DLD1 (cell line): ENCODE measurements around the gene YJEFN3.

Source experiments
- in situ Hi-C: cut with HindIII; loops from 2 replicates; pipeline ENCODE4 v1.10.0; 2017; ENCODE audit warnings: low sequenced_read_pairs

Gene YJEFN3

DNA sequence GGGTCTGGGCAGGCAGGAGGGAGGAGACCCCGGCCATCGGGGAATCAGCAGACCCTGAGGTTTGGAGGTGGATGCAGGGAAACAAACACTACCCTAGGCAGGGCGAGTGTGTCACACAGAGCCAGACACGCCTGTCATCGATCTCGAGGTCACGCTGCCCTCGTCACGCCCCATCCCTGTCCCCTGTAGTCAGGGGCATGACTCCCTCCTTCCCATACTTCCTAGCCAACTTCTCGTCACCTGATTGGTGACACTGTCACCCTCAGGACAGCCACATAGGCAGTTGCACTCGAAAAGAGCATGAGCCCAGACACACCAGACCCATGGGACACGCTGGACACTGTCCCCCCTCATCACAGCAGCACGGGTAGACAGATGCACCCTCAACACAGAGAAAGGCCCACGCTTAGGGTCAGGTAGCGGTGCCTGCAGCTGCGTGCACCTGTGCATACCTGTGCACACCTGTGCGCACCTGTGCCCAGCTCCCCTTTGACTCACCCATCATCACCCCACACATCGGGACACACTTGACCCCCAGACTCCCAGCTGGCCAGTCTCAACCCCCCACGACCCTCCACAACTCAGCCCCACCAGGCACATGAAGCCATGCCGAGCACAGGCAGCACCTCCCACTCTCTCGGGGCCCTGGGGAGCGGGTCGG lies 21.2 kb downstream of the YJEFN3 start:
- in situ Hi-C loops: no loop called here

DNA sequence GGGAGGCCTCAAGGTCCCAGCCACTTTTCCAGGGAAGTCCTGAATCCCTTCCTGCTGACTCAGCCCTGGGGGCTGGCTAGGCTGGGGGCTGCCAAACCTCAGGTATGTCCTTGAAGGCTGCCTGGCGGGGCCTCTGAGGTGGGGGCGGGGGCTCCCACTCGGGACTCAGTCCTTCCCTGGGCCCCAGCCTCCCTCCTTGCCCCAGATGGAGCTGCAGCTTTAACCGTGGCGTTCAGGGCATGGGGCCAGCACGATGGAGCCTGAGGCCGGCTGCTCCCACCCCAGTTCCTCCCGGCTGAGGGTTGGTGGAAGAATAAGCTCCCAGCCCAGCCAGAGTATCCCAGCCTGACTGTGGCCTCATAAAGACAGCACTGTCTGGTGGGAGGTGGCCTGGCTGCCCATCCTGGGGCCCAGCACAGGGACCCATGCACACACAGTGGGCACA lies 21.8 kb downstream of the YJEFN3 start:
- in situ Hi-C loops: no loop called here

- in situ Hi-C loops: no loop called here
Measured at GRCh38 chr19:19550972-19551852, 22.5 kb downstream of the YJEFN3 start.

GRCh38 chr19:19551853-19552192 lies 23.1 kb downstream of the YJEFN3 start:
- in situ Hi-C loops: no loop called here

- in situ Hi-C loops: no loop called here
Measured at GRCh38 chr19:19552798-19553197, 24.1 kb downstream of the YJEFN3 start.

DNA sequence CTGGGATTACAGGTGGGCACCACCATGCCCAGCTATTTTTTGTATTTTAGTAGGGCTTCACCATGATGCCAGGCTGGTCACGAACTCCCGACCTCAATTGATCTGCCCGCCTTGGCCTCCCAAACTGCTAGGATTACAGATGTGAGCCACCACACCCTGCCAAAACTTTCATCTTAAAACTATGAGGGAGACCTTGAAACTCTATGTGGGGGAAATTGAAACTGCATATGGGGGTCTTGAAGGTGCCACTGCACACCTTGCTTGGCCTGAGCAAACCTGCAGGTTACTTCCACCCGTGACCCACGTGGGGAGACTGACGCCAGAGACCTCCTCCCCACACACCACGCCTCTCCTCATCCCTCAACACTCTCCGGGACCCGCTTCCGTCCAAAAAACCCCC lies 25.0 kb downstream of the YJEFN3 start:
- in situ Hi-C loops: no loop called here

DNA sequence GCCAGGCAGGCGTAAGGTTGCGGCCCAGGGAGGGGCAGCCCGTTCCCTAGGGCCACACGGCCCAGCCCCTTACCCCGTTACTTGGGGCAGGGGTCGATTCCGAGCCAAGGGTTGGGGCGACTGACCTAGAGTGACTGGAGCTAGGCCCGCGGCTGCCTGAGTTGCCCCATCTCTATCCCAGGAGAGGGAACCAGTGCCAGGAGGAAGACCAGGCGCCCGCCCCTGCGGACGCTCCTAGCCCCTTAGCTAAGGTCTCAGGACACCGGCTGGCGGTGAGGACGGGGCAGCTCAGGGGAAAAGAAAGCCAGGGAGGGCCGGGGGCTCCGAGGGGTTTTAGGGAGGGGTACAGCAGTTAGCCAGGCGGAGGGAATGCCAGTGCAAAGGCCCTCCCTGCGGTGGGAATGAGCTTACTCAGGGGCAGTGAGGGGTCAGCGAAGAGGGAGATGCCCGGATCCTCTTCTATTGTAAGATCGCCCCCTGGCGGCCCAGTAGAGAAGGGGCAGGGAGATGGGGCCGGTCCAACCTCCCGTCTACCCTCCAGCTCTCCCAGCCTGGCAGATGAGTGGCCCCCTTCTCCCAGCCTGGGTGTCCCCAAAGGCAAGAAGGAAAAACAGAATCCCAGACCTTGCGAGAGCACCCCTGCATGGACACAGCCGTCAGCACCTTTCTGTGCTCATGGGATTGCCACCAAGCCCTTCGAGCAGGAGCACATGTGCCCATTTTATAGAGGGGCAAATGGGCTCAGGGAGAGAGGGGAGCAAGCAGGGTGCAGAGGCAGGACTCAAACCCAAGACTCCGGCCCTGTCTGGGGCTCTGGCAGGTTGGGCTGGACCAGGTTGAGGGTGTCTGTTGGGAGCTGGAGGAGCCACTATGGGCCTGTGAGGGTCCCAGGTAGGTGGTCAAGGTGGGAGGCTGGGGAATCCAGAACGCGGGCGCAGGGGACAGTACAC lies 25.6 kb downstream of the YJEFN3 start:
- in situ Hi-C loops: no loop called here

DNA sequence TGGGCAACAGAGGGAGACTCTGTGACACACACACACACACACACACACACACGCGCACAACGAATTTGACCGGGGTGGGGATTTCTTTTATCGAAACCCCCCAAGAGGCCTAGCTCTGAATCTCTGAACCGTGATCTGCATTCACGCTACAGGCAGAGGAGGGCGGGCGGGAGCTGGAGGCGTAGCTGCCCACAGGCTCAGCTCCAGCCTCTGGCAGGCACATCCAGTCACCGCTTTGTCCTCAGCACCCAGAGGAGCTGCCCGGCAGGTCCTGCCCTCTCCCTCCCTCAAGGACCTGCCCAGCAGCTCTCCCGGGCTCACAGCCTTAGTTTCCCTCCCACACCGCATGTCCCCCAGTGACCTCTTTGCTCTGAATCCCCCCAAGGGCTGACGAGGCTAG lies 29.3 kb downstream of the YJEFN3 start:
- in situ Hi-C loops: no loop called here

DNA sequence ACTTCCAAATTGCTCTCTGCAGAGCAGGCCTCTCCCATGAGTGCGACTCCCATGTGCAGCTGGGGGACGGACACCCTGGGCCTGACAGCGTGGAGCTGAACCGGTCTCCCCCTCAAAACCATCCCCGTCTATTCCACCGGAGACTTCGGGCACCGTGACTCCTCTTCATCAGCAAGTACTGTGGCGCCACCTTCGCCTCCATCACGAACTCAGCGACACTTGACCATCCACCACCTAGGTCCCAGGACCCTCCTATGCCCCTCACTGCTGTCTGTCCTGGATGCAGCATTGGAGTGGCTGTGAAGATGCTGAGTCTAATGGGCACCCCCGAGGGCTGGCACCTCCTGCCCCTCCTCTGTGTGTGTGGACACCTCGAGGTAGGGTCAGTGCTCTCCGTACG lies 29.9 kb downstream of the YJEFN3 start:
- in situ Hi-C loops: no loop called here

- in situ Hi-C loops: no loop called here
Measured at GRCh38 chr19:19559931-19560330, 31.2 kb downstream of the YJEFN3 start.

GRCh38 chr19:19561946-19562664 lies 33.4 kb downstream of the YJEFN3 start:
- in situ Hi-C loops: no loop called here

DNA sequence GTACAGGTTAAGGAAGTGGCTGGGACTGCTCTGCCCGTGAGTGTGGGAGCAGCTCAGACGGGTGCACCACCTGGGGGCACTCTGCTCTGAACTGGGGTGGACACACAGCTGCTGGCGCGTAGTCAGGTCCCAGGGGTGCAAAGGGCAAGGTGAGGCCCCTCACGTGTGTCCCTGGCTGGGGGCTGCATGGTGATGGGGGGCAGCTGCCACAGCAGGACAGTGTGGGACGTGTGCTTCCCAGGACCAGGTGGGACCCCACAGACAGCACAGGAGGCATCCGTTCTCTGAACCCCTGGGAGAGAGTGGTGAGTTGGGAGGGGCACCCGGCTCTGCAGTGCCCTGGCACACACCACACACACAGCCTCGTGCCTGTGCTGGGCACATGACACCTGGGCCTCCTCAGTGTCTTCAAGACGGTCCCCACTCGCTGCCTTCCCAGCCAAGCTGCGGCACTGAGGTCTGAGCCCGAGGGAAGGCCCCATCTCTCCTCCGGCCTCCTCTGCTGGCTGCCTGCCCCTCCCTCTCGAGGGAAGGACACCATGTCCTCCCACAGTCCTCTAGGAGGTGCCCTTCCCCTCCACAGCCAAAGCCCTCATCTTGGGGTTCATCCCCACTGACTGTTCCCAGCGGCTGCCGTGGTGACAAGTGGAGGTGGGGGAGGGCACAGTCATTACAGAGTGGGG lies 34.1 kb downstream of the YJEFN3 start:
- in situ Hi-C loops: no loop called here

GRCh38 chr19:19563348-19563848 lies 34.7 kb downstream of the YJEFN3 start:
- in situ Hi-C loops: no loop called here

- in situ Hi-C loops: no loop called here
Measured at GRCh38 chr19:19566306-19566705, 37.6 kb downstream of the YJEFN3 start.

GRCh38 chr19:19567391-19567790 lies 38.7 kb downstream of the YJEFN3 start:
- in situ Hi-C loops: no loop called here

DNA sequence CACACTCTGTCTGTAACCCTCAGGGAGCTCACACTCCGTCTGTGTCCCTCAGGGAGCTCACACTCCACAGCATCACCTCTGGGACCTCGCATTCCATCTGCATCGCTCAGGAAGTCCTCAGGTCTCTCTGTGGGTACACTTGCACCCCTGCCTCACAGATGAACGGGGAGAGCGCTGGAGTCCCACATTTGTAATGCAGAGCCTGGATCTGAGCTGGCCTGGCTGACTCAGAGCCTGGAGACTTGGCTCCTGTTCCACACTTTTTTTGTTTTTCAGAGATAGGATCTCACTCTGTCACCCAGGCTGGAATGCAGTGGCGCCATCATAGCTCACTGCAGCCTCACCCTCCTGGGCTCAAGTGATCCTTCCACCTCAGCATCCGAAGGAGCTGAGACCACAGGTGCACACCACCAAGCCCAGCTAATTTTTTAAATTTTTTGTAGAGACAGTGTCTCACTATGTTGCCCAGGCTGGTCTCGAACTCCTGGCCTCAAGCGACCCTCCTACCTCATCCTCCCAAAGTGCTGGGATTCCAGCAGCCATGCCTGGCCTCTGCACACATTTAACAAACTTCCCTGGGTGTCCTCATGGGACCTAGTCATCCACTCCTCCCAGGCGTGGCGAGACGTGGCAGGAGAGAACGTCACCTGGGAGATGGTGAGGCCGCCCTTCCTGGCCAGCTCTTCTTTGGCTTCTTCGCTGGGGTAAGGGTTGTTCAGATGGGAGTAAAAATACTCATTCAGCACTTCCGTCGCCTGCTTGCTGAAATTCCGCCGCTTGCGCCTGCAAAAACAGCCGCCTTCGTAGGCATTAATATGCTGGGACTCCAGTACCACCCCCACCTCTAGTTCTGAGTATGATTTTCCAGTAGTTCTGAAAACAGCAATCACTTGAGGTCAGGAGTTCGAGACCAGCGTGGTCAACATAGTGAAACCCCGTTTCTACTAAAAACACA lies 40.4 kb downstream of the YJEFN3 start:
- in situ Hi-C loops: no loop called here

DNA sequence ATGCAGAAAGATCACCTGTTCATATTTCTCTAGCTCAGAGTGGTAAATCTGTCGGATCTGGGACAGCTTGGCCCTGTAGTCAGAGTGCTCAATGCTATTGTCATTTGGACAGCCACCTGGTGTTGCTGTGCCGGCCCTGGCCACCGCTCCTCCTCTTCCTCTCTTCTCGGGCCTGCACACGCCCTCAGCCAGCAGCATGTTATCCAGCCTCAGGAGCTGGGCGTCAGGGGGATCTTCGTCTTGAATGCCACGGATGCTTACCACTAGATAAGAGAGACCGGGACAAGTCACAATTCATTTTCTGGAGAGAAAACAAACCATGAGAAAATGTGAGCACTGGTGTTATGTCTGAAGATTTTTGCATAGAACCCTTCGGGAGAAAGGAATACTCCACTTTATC lies 41.9 kb downstream of the YJEFN3 start:
- in situ Hi-C loops: no loop called here

DNA sequence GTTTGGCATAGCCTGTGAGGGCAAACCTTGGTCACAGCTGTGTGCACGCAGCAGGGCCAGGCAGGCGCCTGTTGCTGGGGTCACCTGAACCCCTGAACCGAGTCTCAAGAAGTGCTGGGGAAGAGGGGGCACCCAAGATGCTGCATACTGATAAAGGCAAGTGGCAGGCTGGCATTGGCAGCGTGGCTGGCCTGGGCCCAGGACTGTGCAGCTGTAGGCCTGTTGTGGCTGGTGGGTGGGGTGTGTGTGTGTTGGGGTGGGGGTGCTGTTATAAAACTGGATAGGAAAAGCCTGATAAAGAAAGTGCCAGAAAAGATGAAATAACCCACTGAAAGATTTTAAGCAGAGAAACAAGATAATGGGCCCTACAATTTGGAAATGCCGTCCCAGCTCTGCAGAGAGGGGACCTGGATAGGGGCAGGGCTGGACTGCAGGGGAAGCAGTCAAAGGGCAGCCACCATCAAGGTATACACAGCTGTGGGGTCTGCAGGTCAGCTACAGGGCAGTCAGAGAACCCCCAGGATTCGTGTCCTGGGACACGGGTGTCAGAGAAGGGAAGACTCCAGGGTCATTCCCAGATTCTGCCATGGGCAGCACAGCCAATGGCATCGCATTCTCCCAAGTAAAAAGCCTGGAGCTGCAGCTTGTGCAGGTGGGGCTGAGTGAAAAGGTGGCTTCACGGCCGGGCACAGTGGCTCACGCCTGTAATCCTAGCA lies 42.5 kb downstream of the YJEFN3 start:
- in situ Hi-C loops: no loop called here
